ENCODE data around the gene TNFAIP3.

Gene TNFAIP3

DNA sequence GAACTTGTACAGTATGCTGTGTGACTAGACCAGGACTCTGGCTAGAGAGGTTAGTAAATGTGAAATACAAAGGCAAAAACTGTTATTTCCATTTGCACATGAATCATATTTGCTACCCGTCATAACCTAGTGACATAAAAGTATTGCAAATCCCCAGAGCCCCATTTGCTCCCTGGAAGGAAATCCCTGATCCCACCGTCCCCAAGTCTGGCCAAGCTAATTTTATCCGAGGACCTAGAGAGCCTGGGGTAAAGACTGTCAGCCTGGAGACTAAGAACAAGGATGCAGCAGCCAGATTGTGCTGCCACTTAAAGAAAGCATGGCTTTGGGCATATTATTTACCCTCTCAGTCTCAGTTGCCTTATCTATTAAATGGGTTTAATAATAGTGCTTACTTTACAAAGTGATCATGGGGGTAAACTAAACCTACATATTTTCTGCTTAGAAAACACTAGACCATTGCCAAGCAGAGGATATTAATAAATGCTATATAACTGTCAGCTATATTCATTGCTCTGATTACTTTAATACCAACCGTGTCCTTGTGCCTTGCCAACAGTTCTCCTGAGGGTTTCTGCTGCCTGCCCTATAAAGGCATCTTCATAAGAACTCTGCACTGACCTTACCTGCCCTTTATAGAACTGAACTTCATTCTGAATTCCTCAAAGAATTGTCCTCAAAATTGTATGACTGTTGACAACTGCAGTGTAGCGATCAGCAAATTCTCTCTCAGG is 16.9 kb upstream of the TNFAIP3 start:
- no peaks in the 10 kb centered on the region for H3K9me3 Mint-ChIP-seq

DNA sequence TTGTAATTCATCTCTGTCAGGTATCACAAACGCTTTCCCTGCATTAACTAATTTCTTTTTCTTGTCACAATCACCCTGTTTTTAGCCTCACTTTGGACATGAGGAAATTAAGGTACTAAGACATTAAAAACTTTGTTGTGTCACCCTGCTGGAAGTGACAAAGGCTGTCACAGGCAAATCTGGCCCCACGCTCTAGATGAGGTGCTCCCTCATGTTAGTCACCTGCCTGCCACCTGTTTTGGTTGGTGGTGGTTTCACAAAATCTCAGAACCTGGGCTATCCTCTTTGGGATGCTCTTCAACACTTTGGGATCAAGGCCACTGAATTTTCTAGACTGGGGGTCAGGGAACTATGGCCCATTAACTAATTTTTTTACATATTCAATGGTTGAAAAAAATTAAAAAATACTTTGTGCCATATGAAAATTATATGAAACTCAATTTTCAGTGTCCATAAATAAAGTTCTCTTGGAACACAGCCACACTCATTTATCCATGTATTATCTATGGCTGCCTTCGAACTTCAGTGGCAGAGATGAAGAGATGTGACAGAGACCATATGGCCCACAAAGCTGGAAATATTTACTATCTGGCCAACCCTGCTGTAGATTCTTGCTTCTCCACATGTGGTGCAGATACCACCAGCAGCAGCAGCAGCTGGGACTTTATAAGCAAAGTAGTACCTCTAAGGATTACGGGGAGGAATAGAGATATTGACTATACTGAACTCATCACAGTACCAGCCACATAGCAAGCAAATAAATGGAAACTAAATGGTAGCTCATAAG is 16.1 kb upstream of the TNFAIP3 start:
- Mint-ChIP-seq H3K4me3 (no peak overlapping the region), H3K9me3 (peaks cover 4% of the 10 kb centered on the region), H3K27me3 (ENCODE audit: low read depth, poor library complexity) (no peaks in the 10 kb centered on the region), H3K36me3 (ENCODE audit: low read depth) (peaks cover 5% of the 10 kb centered on the region), H3K27ac (no peak overlapping the region), H3K4me1 (no peaks in the 10 kb centered on the region)
- TF ChIP-seq, protein P1, sequence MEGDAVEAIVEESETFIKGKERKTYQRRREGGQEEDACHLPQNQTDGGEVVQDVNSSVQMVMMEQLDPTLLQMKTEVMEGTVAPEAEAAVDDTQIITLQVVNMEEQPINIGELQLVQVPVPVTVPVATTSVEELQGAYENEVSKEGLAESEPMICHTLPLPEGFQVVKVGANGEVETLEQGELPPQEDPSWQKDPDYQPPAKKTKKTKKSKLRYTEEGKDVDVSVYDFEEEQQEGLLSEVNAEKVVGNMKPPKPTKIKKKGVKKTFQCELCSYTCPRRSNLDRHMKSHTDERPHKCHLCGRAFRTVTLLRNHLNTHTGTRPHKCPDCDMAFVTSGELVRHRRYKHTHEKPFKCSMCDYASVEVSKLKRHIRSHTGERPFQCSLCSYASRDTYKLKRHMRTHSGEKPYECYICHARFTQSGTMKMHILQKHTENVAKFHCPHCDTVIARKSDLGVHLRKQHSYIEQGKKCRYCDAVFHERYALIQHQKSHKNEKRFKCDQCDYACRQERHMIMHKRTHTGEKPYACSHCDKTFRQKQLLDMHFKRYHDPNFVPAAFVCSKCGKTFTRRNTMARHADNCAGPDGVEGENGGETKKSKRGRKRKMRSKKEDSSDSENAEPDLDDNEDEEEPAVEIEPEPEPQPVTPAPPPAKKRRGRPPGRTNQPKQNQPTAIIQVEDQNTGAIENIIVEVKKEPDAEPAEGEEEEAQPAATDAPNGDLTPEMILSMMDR (IDR thresholded peaks at IDR 0.05), result no peak
- no peak for DNase-seq

More for the DNA sequence above, 16.9 kb upstream of the TNFAIP3 start:
- no peak overlapping the region for H3K27ac Mint-ChIP-seq
- no peak overlapping the region for H3K4me3 Mint-ChIP-seq
- H3K36me3 Mint-ChIP-seq (ENCODE audit: low read depth), result peaks cover 4% of the 10 kb centered on the region
- TF ChIP-seq, protein P1 (IDR thresholded peaks at IDR 0.05), result no peak
- no peaks in the 10 kb centered on the region for H3K27me3 Mint-ChIP-seq (ENCODE audit: low read depth, poor library complexity)
- DNase-seq, result no peak
- no peaks in the 10 kb centered on the region for H3K4me1 Mint-ChIP-seq

- Mint-ChIP-seq H3K27me3 (ENCODE audit: low read depth, poor library complexity) (no peaks in the 10 kb centered on the region), H3K9me3 (peaks cover 8% of the 10 kb centered on the region), H3K4me1 (no peaks in the 10 kb centered on the region), H3K36me3 (ENCODE audit: low read depth) (peaks cover 9% of the 10 kb centered on the region), H3K4me3 (no peak overlapping the region), H3K27ac (no peak overlapping the region)
- DNase-seq, result no peak
- TF ChIP-seq, protein P1 (IDR thresholded peaks at IDR 0.05), result no peak
Measured at GRCh38 chr6:137851669-137852068, 15.4 kb upstream of the TNFAIP3 start.

- Mint-ChIP-seq H3K4me3 (no peak overlapping the region), H3K9me3 (peaks cover 8% of the 10 kb centered on the region), H3K27me3 (ENCODE audit: low read depth, poor library complexity) (no peaks in the 10 kb centered on the region), H3K36me3 (ENCODE audit: low read depth) (peaks cover 9% of the 10 kb centered on the region), H3K4me1 (no peaks in the 10 kb centered on the region), H3K27ac (no peak overlapping the region)
- DNase-seq, result no peak
- TF ChIP-seq, protein P1 (IDR thresholded peaks at IDR 0.05), result no peak
Measured at GRCh38 chr6:137852346-137852745, 14.7 kb upstream of the TNFAIP3 start.

GRCh38 chr6:137852811-137853210 is 14.2 kb upstream of the TNFAIP3 start:
- Mint-ChIP-seq H3K4me1 (no peaks in the 10 kb centered on the region), H3K9me3 (peaks cover 11% of the 10 kb centered on the region), H3K36me3 (ENCODE audit: low read depth) (peaks cover 13% of the 10 kb centered on the region), H3K27ac (no peak overlapping the region), H3K4me3 (no peak overlapping the region), H3K27me3 (ENCODE audit: low read depth, poor library complexity) (no peaks in the 10 kb centered on the region)
- TF ChIP-seq, protein P1 (IDR thresholded peaks at IDR 0.05), result no peak
- DNase-seq, result no peak
